Measurements from ENCODE around the gene FBXO30.

DNA sequence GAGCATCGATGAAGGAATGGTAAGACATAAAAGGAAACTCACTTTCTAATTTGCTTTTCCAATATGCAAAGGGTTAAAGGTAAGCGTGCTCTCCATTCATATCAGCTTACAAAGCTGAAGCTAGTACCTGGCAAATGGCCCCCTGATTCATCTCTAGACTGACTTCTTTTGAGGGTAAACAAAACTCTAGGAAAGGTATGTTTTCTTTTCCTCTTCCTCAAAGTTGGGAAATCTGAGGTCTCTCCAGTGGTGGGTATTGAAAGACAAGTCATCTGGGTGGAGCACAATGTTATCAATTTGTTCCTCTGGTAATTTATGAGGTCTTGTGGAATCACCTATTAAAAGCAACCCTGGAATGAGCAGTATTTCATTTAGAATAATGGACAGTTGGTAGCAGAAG lies 7.9 kb upstream of the FBXO30 start:
- TF ChIP-seq, protein P1, sequence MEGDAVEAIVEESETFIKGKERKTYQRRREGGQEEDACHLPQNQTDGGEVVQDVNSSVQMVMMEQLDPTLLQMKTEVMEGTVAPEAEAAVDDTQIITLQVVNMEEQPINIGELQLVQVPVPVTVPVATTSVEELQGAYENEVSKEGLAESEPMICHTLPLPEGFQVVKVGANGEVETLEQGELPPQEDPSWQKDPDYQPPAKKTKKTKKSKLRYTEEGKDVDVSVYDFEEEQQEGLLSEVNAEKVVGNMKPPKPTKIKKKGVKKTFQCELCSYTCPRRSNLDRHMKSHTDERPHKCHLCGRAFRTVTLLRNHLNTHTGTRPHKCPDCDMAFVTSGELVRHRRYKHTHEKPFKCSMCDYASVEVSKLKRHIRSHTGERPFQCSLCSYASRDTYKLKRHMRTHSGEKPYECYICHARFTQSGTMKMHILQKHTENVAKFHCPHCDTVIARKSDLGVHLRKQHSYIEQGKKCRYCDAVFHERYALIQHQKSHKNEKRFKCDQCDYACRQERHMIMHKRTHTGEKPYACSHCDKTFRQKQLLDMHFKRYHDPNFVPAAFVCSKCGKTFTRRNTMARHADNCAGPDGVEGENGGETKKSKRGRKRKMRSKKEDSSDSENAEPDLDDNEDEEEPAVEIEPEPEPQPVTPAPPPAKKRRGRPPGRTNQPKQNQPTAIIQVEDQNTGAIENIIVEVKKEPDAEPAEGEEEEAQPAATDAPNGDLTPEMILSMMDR (IDR thresholded peaks at IDR 0.05; ENCODE audit: poor library complexity): no peak
- no peak for TF ChIP-seq EZH2phosphoT487 (IDR thresholded peaks at IDR 0.05; ENCODE audit: low read depth, severe bottlenecking, unreplicated experiment)
